Lower leg skin (tissue), 3 donors: ENCODE data around the gene ZFYVE16.

Source experiments
- CTCF ChIP-seq, 3 donors: fragments of 450-650 bp; IDR thresholded peaks; one replicate each; pipeline ENCODE4 v1.5.1; 2016; ENCODE audit warnings: antibody characterized with exemption in 3 of 3, mild to moderate bottlenecking in 3 of 3, moderate library complexity in 2 of 3
- POLR2A ChIP-seq, 2 donors: fragments of 450-650 bp; IDR thresholded peaks; one replicate each; pipeline ENCODE4 v1.6.1; 2016 to 2017; ENCODE audit warnings: antibody characterized with exemption in 2 of 2, mild to moderate bottlenecking in 1 of 2, moderate library complexity in 1 of 2

- TF ChIP-seq POLR2A (IDR thresholded peaks at IDR 0.05) (no peak), CTCF (IDR thresholded peaks at IDR 0.05) (no peak)
Observed at GRCh38 chr5:80438739-80439138, 30.9 kb downstream of the ZFYVE16 start.
